GM21526 (cell line): ENCODE measurements around the gene DHX9.
A peak's percentile ranks its signal among the peaks of the same experiment; 100 is the strongest.

ENCODE experiments used
- ATAC-seq: cut with Tn5 transposase; IDR thresholded peaks from one replicate; pipeline ENCODE4 v1.9.1; 2021; ENCODE audit warnings: moderate library complexity; ENCODE audit not compliant: unreplicated experiment, low FRiP score

DHX9 gene

GRCh38 chr1:182839209-182840066 lies at the start of gene DHX9:
Gene DHX9, plus strand, starts transcription at chr1:182839347. Its CDS starts 3,220 bp downstream, at chr1:182842567.
- ATAC-seq = peak; percentile 70

GRCh38 chr1:182791281-182792179 lies 47.6 kb upstream of the DHX9 start:
- no peak for ATAC-seq

GRCh38 chr1:182794091-182794490 lies 45.1 kb upstream of the DHX9 start:
- no peak for ATAC-seq

GRCh38 chr1:182794676-182795201 lies 44.4 kb upstream of the DHX9 start:
- ATAC-seq = no peak

GRCh38 chr1:182795563-182796228 lies 43.5 kb upstream of the DHX9 start:
- ATAC-seq = no peak

- ATAC-seq = no peak
Measured at GRCh38 chr1:182802006-182802803, 36.9 kb upstream of the DHX9 start.

- ATAC-seq = no peak
Measured at GRCh38 chr1:182803846-182804245, 35.3 kb upstream of the DHX9 start.

GRCh38 chr1:182806015-182806678 lies 33.0 kb upstream of the DHX9 start:
- no peak for ATAC-seq

GRCh38 chr1:182807907-182808306 lies 31.2 kb upstream of the DHX9 start:
- no peak for ATAC-seq

GRCh38 chr1:182809414-182809957 lies 29.7 kb upstream of the DHX9 start:
- ATAC-seq = no peak

GRCh38 chr1:182811975-182812722 lies 27.0 kb upstream of the DHX9 start:
- ATAC-seq = no peak

- ATAC-seq = no peak
Measured at GRCh38 chr1:182816863-182817262, 22.3 kb upstream of the DHX9 start.

- ATAC-seq = no peak
Measured at GRCh38 chr1:182817802-182818201, 21.3 kb upstream of the DHX9 start.

GRCh38 chr1:182823220-182823619 lies 15.9 kb upstream of the DHX9 start:
- ATAC-seq = no peak

- no peak for ATAC-seq
Measured at GRCh38 chr1:182826892-182827291, 12.3 kb upstream of the DHX9 start.

- peak; percentile 74 for ATAC-seq
Measured at GRCh38 chr1:182829285-182829932, 9.7 kb upstream of the DHX9 start.

- no peak for ATAC-seq
Measured at GRCh38 chr1:182833271-182833670, 5.9 kb upstream of the DHX9 start.

- no peak for ATAC-seq
Measured at GRCh38 chr1:182834326-182834725, 4.8 kb upstream of the DHX9 start.
